Caco-2 (cell line): ENCODE measurements around the gene MYO1E. TPM values are rescaled to one million over a fixed set of nuclear protein-coding genes. Genes with fewer than 3 reads are reported as not detected.

Experiments
- BruUV-seq: library from RNA; stranded (reverse); fragments of 400-500 nt; replicated peaks from 2 replicates; lab custom pipeline; 2021; lab: Mats Ljungman, UMichigan
- CTCF ChIA-PET: fragments of 300-600 bp; sonication (Branson Sonifier 250); formaldehyde crosslinking; loops from one replicate; lab custom pipeline; 2022; ENCODE audit warnings: antibody characterized with exemption; lab: Charles Lee
- POLR2A ChIA-PET: fragments of 300-600 bp; sonication (Branson Sonifier 250); formaldehyde crosslinking; loops from one replicate; lab custom pipeline; 2022; ENCODE audit warnings: antibody characterized with exemption; lab: Charles Lee
- DNase-seq, 2 experiments: peaks; one replicate each; pipeline versions ENCODE4 v3.0.0 to v3.0.0-alpha.2; 2020 to 2022
- H3K27me3 ChIP-seq: replicated peaks from 2 replicates; pipeline ENCODE4 v1.6.0; 2011; ENCODE audit warnings: low read length; ENCODE audit not compliant: control insufficient read depth, insufficient read depth
- H3K36me3 ChIP-seq: 2 replicates; pipeline ENCODE4 v1.5.1; 2011; ENCODE audit warnings: low read length; ENCODE audit not compliant: control insufficient read depth, insufficient read depth
- H3K4me1 ChIP-seq: fragments of 250-450 bp; sonication (Bioruptor Pico); 2 replicates; pipeline ENCODE4 v1.5.1; 2020; ENCODE audit warnings: mild to moderate bottlenecking
- H3K4me3 ChIP-seq: 2 replicates; pipeline ENCODE4 v1.5.1; 2011; ENCODE audit warnings: low read depth, mild to moderate bottlenecking, control low read depth, low read length
- H3K9me3 ChIP-seq: fragments of 250-450 bp; sonication (Bioruptor Pico); 2 replicates; pipeline ENCODE4 v1.5.1; 2020; ENCODE audit warnings: mild to moderate bottlenecking, moderate library complexity
- H3K27ac Mint-ChIP-seq: one replicate; pipeline ENCODE4 v1.8.0; 2022; ENCODE audit warnings: mixed read lengths; ENCODE audit not compliant: unreplicated experiment
- H3K27me3 Mint-ChIP-seq: one replicate; pipeline ENCODE4 v1.8.0; 2022; ENCODE audit warnings: mixed read lengths; ENCODE audit not compliant: insufficient read depth, unreplicated experiment
- H3K36me3 Mint-ChIP-seq: one replicate; pipeline ENCODE4 v1.8.0; 2022; ENCODE audit warnings: mild to moderate bottlenecking, mixed read lengths; ENCODE audit not compliant: insufficient read depth, unreplicated experiment
- H3K4me1 Mint-ChIP-seq: one replicate; pipeline ENCODE4 v1.8.0; 2022; ENCODE audit warnings: low read depth, mixed read lengths; ENCODE audit not compliant: unreplicated experiment
- H3K4me3 Mint-ChIP-seq: one replicate; pipeline ENCODE4 v1.8.0; 2022; ENCODE audit warnings: mild to moderate bottlenecking, moderate library complexity, mixed read lengths; ENCODE audit not compliant: unreplicated experiment
- H3K9me3 Mint-ChIP-seq: one replicate; pipeline ENCODE4 v1.8.0; 2022; ENCODE audit warnings: mixed read lengths; ENCODE audit not compliant: unreplicated experiment
- intact Hi-C: fragments of 100-400 bp; cut with micrococcal nuclease; formaldehyde crosslinking; loops from one replicate; pipeline ENCODE4 v1.10.0; 2022; ENCODE audit not compliant: unreplicated experiment
- total RNA-seq: library from RNA; stranded (reverse); gene quantifications from 2 replicates; pipeline ENCODE4 v1.2.3, GENCODE V29; 2022
- TF ChIP-seq, protein P1 (sequence below), 2 experiments: fragments of 200-600 bp in 1 of 2; IDR thresholded peaks; 1 replicate in 1 of 2; 2 replicates in 1 of 2; pipeline versions ENCODE4 v1.5.1 to v1.8.0; 2011 to 2022; ENCODE audit warnings: antibody characterized with exemption in 1 of 2, control low read depth in 1 of 2, inconsistent platforms in 1 of 2, low read depth in 1 of 2, low read length in 1 of 2, mild to moderate bottlenecking in 1 of 2, moderate library complexity in 1 of 2; ENCODE audit not compliant: insufficient read depth in 1 of 2, severe bottlenecking in 1 of 2, unreplicated experiment in 1 of 2

Gene MYO1E
- total RNA-seq, 1 experiment from 2014 or later = 187 TPM

DNA sequence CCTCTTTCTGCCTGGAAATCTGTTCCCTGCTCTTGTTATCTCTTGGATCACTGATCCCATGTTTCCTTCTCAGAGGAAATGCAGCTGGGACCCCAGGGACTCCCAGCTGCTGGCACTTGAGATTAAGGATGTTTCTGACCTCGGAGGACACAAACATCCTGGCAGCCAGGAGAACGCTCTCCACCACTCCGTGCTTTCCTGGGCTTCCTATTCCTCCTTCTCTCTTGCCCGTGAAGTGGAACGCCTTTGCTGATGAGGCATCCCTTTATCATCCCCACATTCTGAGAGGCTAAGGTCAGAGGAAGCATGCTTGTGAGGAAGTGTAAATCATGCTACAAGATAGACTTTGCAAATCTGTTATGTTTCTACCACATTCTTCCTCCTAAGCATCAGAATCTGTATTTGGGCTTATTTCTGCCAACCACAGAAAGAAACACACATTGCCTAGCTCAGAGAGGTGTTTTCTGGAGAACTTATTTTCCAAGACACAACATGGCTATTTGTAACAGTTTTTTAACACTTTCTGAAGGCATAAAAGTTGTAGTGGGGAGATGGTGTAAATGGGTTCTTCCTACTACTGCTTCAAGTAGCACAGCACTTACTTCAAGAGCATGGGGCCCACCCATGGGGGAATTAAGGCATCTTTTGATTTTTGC lies 191.6 kb downstream of the MYO1E start:
- ChIA-PET POLR2A (no interaction called here), CTCF (no interaction called here)
- DNase-seq = no peak
- no peaks in the 10 kb centered on the region for H3K4me1 ChIP-seq
- peaks cover 82% of the 10 kb centered on the region for H3K36me3 Mint-ChIP-seq
- no peak overlapping the region for H3K27ac Mint-ChIP-seq
- no peaks in the 10 kb centered on the region for H3K9me3 Mint-ChIP-seq
- no peak overlapping the region for H3K4me3 ChIP-seq
- no peaks in the 10 kb centered on the region for H3K4me1 Mint-ChIP-seq
- H3K27me3 ChIP-seq = no peaks in the 10 kb centered on the region
- BruUV-seq = no TSS peak
- H3K36me3 ChIP-seq = peaks cover 1% of the 10 kb centered on the region
- no peaks in the 10 kb centered on the region for H3K27me3 Mint-ChIP-seq
- intact Hi-C loops = no loop called here
- H3K9me3 ChIP-seq = peaks cover 11% of the 10 kb centered on the region
- TF ChIP-seq, protein P1, sequence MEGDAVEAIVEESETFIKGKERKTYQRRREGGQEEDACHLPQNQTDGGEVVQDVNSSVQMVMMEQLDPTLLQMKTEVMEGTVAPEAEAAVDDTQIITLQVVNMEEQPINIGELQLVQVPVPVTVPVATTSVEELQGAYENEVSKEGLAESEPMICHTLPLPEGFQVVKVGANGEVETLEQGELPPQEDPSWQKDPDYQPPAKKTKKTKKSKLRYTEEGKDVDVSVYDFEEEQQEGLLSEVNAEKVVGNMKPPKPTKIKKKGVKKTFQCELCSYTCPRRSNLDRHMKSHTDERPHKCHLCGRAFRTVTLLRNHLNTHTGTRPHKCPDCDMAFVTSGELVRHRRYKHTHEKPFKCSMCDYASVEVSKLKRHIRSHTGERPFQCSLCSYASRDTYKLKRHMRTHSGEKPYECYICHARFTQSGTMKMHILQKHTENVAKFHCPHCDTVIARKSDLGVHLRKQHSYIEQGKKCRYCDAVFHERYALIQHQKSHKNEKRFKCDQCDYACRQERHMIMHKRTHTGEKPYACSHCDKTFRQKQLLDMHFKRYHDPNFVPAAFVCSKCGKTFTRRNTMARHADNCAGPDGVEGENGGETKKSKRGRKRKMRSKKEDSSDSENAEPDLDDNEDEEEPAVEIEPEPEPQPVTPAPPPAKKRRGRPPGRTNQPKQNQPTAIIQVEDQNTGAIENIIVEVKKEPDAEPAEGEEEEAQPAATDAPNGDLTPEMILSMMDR (IDR thresholded peaks at IDR 0.05; ENCODE audit: insufficient read depth in 1 of 2, low read depth in 1 of 2, low read length in 1 of 2, severe bottlenecking in 1 of 2, unreplicated experiment in 1 of 2) = no peak
- no peak overlapping the region for H3K4me3 Mint-ChIP-seq

DNA sequence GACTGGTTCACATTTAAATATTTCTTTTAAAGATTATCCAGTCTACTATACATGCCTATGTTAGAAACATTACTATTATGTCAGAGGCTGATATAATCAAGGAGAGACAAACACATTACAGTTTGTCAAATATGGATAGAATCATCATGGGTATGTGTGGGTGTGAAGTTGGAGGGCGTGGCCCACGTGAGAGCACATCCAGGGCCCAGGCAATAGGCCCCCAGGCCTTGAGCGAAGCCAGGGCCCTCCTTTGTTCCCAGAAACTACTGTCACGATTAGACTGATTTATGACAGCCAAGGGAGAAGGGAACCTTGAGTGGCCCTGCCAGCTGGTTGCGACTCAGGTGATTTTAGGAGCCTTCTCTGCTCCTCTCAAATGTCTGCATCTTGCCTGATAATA lies 193.0 kb downstream of the MYO1E start:
- TF ChIP-seq, protein P1 (IDR thresholded peaks at IDR 0.05; ENCODE audit: insufficient read depth in 1 of 2, low read depth in 1 of 2, low read length in 1 of 2, severe bottlenecking in 1 of 2, unreplicated experiment in 1 of 2) = no peak
- peaks cover 1% of the 10 kb centered on the region; the same call in 1 of the 2 replicates for H3K36me3 ChIP-seq
- H3K9me3 ChIP-seq = peaks cover 11% of the 10 kb centered on the region
- ChIA-PET POLR2A (no interaction called here), CTCF (no interaction called here)
- no peaks in the 10 kb centered on the region for H3K27me3 ChIP-seq
- DNase-seq = no peak
- H3K9me3 Mint-ChIP-seq = no peaks in the 10 kb centered on the region
- no peaks in the 10 kb centered on the region for H3K4me1 Mint-ChIP-seq
- H3K4me3 Mint-ChIP-seq = no peak overlapping the region
- H3K4me1 ChIP-seq = no peaks in the 10 kb centered on the region
- no peak overlapping the region for H3K27ac Mint-ChIP-seq
- BruUV-seq = no TSS peak
- H3K27me3 Mint-ChIP-seq = no peaks in the 10 kb centered on the region
- intact Hi-C loops = no loop called here
- H3K4me3 ChIP-seq = no peak overlapping the region
- H3K36me3 Mint-ChIP-seq = peaks cover 70% of the 10 kb centered on the region

DNA sequence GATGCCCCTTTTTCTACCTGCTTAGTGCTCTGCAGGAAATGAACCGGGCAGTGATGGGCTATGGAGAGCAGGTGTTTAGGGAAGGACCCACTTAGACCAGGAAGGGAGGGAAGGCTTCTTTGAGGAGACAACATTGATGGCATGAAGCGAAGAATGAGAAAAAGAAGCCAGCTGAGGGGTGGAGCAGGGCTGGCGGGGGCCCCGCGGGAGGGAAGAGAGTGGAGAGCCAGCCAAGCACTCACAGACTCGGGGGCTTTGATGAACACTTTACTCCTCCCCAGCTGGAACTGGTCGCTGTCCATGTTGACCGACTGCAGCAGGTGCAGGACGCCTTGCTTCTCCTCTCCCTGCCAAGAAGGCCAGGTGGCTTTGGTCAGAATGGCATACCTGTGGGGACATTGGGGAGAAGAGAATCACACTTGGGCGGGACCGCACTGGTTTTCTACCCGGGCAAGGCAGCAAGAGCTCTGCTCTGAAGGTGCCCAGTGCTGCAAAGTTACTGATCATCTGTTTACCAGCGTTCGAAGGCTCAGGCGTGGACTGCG lies 194.4 kb downstream of the MYO1E start:
- TF ChIP-seq, protein P1 (IDR thresholded peaks at IDR 0.05; ENCODE audit: insufficient read depth in 1 of 2, low read depth in 1 of 2, low read length in 1 of 2, severe bottlenecking in 1 of 2, unreplicated experiment in 1 of 2) = no peak
- Mint-ChIP-seq H3K27me3 (no peaks in the 10 kb centered on the region), H3K9me3 (no peaks in the 10 kb centered on the region), H3K4me1 (no peaks in the 10 kb centered on the region), H3K36me3 (peaks cover 69% of the 10 kb centered on the region), H3K4me3 (no peak overlapping the region), H3K27ac (no peak overlapping the region)
- CTCF ChIA-PET = no interaction called here
- Histone ChIP-seq H3K4me3 (no peak overlapping the region), H3K9me3 (peaks cover 11% of the 10 kb centered on the region), H3K4me1 (no peaks in the 10 kb centered on the region), H3K27me3 (no peaks in the 10 kb centered on the region), H3K36me3 (no peaks in the 10 kb centered on the region; the same call in 1 of the 2 replicates)
- no peak for DNase-seq
- POLR2A ChIA-PET = no interaction called here
- intact Hi-C loops = no loop called here
- no TSS peak for BruUV-seq
